HG03520 (cell line): ENCODE results near the gene MGAT5.

ENCODE experiments used
- ATAC-seq: cut with Tn5 transposase; IDR thresholded peaks from one replicate; pipeline ENCODE4 v1.9.1; 2021; ENCODE audit warnings: mild to moderate bottlenecking, moderate library complexity; ENCODE audit not compliant: unreplicated experiment

MGAT5 gene

GRCh38 chr2:134299334-134299733 lies 45.5 kb downstream of the MGAT5 start:
- ATAC-seq: no peak

- no peak for ATAC-seq
Observed at GRCh38 chr2:134300585-134300984, 46.7 kb downstream of the MGAT5 start.

GRCh38 chr2:134301099-134301927 lies 47.4 kb downstream of the MGAT5 start:
- no peak for ATAC-seq

- ATAC-seq: no peak
Observed at GRCh38 chr2:134301928-134302260, 48.0 kb downstream of the MGAT5 start.

GRCh38 chr2:134304394-134305108 lies 50.7 kb downstream of the MGAT5 start:
- ATAC-seq: no peak

- ATAC-seq: no peak
Observed at GRCh38 chr2:134305109-134305491, 51.2 kb downstream of the MGAT5 start.

- no peak for ATAC-seq
Observed at GRCh38 chr2:134306521-134306920, 52.6 kb downstream of the MGAT5 start.

GRCh38 chr2:134307334-134307733 lies 53.5 kb downstream of the MGAT5 start:
- no peak for ATAC-seq

GRCh38 chr2:134308474-134309385 lies 54.9 kb downstream of the MGAT5 start:
- ATAC-seq: no peak

- no peak for ATAC-seq
Observed at GRCh38 chr2:134310107-134311079, 56.5 kb downstream of the MGAT5 start.

- ATAC-seq: no peak
Observed at GRCh38 chr2:134312482-134312881, 58.6 kb downstream of the MGAT5 start.

GRCh38 chr2:134314202-134314601 lies 60.3 kb downstream of the MGAT5 start:
- ATAC-seq: no peak

- ATAC-seq: no peak
Observed at GRCh38 chr2:134314681-134315368, 61.0 kb downstream of the MGAT5 start.

GRCh38 chr2:134315471-134315870 lies 61.6 kb downstream of the MGAT5 start:
- no peak for ATAC-seq

- ATAC-seq: no peak
Observed at GRCh38 chr2:134319596-134320254, 65.9 kb downstream of the MGAT5 start.

- no peak for ATAC-seq
Observed at GRCh38 chr2:134320930-134321329, 67.1 kb downstream of the MGAT5 start.

GRCh38 chr2:134323777-134324176 lies 69.9 kb downstream of the MGAT5 start:
- no peak for ATAC-seq

- ATAC-seq: no peak
Observed at GRCh38 chr2:134324430-134324829, 70.6 kb downstream of the MGAT5 start.

- peak; percentile 76 for ATAC-seq
Observed at GRCh38 chr2:134324947-134325346, 71.1 kb downstream of the MGAT5 start.
